Amniotic epithelial cell (primary cell): ENCODE data around the gene ANK2.
"Not testable (repeated sequence)": the region's sequence is repeated elsewhere in the genome, so short reads cannot be mapped to it uniquely, and the experiment has no call there.

Experiments
- DNase-seq: peaks from one replicate; pipeline ENCODE4 v3.0.0-alpha.2; 2010; ENCODE audit warnings: low read depth

The ANK2 gene

DNA sequence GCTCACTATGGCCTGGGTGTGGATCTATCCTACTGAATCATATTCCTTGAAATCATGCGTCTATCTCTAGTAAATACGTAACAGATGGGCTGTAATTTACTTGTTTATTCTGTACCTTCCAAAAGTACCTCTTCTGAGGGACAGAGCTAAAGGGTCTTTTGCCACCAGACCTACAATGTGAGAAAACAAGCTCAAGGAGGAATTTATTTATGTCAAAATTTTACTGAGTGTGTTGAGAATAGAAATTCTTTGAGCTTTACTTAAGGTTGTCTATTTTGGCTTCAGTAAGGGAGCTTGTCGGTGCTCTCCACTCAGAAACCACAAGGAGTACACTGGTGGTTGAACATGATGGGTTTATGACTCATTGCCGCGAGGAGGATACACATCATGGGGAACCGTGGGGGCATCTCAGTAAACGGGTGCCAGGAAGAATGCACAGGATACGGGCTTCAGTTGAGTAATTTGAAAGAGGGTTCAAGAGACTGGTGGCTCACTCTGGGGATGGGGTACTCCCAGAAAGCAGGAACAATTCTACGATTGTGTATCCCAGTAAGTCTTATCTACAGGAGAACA, 3.0 kb downstream of the ANK2 start:
- peak; percentile 89 for DNase-seq

DNA sequence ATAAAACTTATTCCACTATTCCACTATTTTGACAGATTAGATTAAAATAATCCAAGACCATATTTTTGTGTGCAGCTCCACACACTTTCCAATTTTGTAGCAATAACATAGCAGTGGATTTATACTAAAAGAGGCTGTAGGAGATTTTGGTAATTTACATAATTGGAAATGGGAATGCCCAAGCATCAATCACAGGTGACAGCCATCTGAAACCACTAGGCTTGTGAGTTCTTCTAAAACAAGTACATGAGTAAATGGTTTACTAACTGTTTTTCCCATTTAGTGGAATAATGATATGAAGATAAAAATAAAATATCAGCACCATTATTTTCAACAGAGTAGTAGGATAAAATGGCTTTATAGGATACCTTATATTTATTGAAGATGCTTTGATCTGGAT, 4.4 kb downstream of the ANK2 start:
- DNase-seq: no peak

DNA sequence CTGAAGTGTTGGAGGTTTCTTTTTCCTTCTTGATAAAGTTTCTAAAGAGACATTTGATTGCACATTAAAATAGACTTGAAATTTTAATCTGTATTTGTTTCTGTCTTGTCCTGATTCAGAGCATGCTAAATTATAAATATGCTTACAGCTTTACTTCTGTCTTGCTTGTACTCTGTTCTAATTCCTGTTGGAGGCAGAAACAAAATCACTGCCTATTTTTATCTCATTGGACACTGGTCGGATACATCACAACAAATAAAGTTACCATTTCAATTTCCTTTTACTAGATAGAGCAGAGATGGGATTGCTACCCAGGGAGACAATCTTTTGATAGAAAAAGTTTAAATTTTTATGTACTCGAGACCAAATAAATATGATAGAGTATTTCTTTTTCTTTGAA, 6.9 kb downstream of the ANK2 start:
- DNase-seq: no peak

GRCh38 chr4:113057891-113058290, 8.4 kb downstream of the ANK2 start:
- no peak for DNase-seq

GRCh38 chr4:113059449-113060182, 10.2 kb downstream of the ANK2 start:
- no peak for DNase-seq

DNA sequence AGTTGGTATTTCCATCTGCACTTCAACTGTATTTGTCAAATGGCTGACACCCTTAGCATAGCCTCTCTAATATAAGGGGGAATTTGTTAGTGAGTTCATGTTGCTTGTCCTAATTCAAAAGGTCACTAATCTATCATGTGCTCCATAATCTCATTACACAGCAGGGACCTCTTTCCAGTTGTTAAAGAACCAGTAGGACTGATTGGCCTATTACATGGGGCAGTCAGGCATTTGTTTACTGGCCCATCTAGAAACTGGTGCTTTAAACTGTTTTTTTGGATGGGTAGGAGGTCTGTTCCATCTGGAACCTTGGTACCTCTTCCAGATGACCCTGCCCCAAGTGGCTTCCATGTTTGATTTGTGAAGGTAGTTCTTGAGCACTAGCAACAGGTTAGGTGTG, 11.4 kb downstream of the ANK2 start:
- no peak for DNase-seq

GRCh38 chr4:113064244-113064643, 14.8 kb downstream of the ANK2 start:
- DNase-seq: no peak

GRCh38 chr4:113065629-113066028, 16.2 kb downstream of the ANK2 start:
- no peak for DNase-seq

- not testable (repeated sequence) for DNase-seq
Observed at GRCh38 chr4:113068771-113069170, 19.3 kb downstream of the ANK2 start.

DNA sequence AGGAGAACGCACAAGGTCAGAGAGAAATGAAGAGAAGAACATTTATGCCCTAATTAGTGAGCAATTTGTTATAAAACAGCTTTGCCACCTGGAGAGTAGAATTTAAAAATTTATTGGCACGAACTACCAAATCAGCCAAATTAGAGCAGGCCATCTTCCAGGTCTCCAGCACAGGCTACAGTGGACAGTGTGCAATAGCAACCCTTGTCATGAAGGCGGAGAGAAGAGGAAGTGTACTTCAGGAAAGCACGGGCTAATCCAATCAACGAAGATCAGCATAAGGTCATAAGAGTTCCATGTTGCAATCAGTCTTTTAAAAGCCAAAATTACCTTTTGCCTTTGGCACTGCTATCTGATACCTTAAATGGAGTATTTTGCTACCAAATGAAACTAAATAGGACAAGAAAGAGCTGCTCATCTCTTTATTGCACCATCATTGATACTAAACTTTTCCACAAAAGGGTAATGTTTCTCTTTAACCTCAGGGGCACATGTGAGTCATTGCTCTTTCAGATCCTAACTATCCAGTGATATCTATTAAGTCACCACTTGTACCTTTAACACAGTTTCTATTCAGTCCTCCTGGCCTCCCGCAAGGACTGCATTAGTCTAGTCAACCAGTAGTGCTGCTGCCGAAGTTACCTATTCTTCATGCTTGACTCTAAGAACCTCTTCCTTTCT, 19.9 kb downstream of the ANK2 start:
- peak; percentile 20 for DNase-seq

DNA sequence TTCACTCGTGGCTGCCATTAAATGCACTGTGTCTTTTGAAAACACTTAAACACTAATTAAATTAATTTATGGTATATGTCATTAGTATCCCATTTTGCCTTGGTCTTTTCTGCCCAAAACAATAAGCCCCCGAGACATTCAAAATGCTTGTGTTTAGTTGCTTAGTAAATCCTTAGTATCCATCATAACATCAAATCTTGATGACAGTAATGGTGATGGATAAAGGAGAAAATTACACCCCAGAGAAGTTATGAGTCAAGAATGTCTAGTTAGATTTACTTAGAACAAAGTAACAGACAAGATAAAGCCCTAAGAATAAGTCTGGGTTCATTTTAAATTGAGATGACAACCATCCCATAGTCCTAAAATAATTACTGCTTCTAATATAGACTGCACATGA, 21.3 kb downstream of the ANK2 start:
- DNase-seq: no peak

- DNase-seq: no peak
Observed at GRCh38 chr4:113071274-113071673, 21.8 kb downstream of the ANK2 start.

- DNase-seq: no peak
Observed at GRCh38 chr4:113071805-113072204, 22.4 kb downstream of the ANK2 start.

DNA sequence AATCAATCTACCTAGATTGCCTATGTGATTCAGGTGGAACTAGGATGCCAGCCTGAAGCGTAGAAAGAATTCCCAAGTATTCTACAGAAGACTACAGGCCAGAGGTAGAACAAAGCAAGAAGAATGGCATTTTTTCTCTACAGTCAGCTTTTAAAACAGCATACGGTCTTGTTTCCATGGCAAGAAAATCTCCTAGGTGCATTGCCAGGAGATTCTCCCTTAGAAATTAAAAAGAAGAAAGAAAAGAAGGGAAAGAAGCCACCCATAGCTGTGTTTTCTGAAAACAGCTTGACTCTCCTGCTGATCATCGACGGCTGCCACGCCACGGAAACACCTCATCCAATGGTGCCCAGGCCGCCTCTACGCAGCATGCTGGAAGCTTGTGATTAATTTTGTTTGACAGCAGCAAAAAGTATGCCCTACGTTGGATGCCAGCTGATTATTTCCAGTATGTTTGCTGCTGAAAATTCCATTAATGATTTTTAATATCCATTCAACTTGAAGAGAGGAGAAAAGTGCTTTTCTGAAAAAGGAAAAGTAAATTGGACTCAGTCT, 24.1 kb downstream of the ANK2 start:
- no peak for DNase-seq

DNA sequence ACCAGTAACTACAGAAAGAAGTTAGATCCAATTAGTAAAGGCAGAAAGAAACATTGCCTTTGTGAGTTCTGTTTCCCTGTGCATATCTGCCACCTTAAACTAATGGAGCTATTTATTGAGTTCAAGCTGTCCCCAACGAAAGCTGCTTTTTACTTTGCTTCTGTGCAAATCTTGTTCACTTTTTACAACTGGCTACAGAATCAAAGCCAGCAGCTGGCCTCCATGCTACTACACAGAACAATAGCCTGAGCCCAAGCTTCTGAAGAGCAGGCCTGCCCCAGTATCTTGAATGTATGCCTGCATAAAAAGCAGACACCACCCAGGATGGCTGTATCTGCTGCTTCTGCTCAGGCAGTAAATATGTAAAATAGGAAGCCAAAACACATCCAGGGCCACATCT, 28.1 kb downstream of the ANK2 start:
- DNase-seq: no peak

GRCh38 chr4:113078066-113078465, 28.6 kb downstream of the ANK2 start:
- no peak for DNase-seq

GRCh38 chr4:113080050-113080449, 30.6 kb downstream of the ANK2 start:
- peak; percentile 22 for DNase-seq

GRCh38 chr4:113080624-113081023, 31.2 kb downstream of the ANK2 start:
- DNase-seq: no peak

GRCh38 chr4:113083346-113083745, 33.9 kb downstream of the ANK2 start:
- DNase-seq: no peak

DNA sequence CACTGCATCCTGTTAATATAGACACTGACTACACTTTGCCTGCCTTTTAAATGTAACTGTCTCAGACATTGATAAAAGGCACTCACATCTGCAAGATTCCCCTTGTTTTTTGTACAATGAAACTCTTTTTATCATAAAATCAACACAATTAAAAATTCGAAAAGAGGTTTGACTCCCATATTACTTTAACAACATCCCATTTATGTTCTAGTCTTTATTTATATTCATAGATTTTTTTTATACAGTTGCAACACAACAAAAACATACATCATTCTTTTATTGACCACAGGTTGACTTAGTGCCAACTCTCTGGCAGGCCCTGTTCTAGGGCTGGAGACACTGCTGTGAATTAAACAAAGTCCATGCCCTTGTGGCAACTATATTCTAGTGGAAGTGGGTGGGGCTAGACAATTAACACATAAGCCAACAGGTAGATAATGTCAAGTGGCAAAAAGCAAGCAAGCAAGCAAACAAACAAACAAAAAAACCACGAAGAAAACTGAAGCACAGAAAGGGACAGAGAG, 36.8 kb downstream of the ANK2 start:
- DNase-seq: no peak

GRCh38 chr4:113088050-113088449, 38.6 kb downstream of the ANK2 start:
- no peak for DNase-seq

- DNase-seq: no peak
Observed at GRCh38 chr4:113090954-113091353, 41.5 kb downstream of the ANK2 start.

DNA sequence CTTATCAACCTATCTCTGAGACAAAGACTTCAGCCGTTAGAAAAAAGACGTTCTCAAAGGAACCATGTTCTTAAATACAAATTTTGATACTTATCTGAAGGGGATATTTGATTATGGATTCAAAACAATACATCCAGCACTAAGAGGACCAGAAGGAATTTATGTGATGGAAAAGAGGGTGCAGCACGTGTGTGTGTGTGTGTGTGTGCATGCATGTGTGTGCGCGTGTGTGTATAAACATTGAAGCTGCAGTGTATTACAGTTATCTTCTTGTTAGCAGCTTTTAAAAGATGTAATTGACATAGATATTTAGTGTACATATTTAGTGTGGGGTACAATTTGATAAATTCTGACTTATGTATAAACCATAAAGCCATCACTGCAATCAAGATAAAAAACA, 44.9 kb downstream of the ANK2 start:
- no peak for DNase-seq
